SK-N-SH treated with all-trans-retinoic acid at 6 μM for 48 hours (cell line): ENCODE results near the gene ANKRD11.

Experiments used
- ISL1 ChIP-seq: fragments of 250-450 bp; sonication (Bioruptor Pico); IDR thresholded peaks from 2 replicates; pipeline ENCODE4 v2.1.2; 2022; ENCODE audit warnings: mild to moderate bottlenecking, moderate library complexity
- PPARA ChIP-seq: fragments of 250-450 bp; sonication (Bioruptor Pico); IDR thresholded peaks from 2 replicates; pipeline ENCODE4 v1.5.0; 2020; ENCODE audit warnings: mild to moderate bottlenecking, borderline replicate concordance
- TF ChIP-seq, protein P1 (sequence below): fragments of 250-450 bp; sonication (Bioruptor Pico); IDR thresholded peaks from 2 replicates; pipeline ENCODE4 v1.8.0; 2020; ENCODE audit warnings: mild to moderate bottlenecking, moderate library complexity, borderline replicate concordance
- TF ChIP-seq, protein P2 (sequence below): fragments of 250-450 bp; sonication (Bioruptor Pico); IDR thresholded peaks from 2 replicates; pipeline ENCODE4 v1.5.1; 2020; ENCODE audit warnings: low read depth, mild to moderate bottlenecking, moderate library complexity
- TF ChIP-seq, protein P3 (sequence below): fragments of 250-450 bp; sonication (Bioruptor Pico); IDR thresholded peaks from 2 replicates; pipeline ENCODE4 v1.8.0; 2021; ENCODE audit warnings: low read depth, mild to moderate bottlenecking, moderate library complexity, borderline replicate concordance

DNA sequence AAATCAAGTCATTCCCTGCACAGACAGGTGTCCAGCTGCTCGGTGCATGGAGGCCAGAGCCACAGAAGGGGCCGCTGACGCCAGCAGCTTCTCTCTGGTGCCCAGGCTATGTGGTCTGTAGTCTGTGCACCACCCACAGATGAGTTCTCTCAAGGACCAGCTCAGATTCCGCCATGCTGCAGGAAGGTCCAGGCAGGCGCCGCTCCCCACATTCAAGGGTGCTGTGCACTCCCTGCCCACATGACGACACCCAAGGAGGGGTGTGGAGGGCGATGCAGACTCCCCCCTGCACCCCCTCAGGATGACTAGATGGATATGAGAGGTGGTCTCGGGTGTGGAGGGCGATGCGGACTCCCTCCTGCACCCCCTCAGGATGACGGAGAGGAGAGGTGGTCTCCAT is 119.0 kb downstream of the ANKRD11 start:
- TF ChIP-seq ISL1 (CRISPR knock-in tag) (no peak), PPARA (CRISPR knock-in tag) (no peak)
- TF ChIP-seq, protein P1, sequence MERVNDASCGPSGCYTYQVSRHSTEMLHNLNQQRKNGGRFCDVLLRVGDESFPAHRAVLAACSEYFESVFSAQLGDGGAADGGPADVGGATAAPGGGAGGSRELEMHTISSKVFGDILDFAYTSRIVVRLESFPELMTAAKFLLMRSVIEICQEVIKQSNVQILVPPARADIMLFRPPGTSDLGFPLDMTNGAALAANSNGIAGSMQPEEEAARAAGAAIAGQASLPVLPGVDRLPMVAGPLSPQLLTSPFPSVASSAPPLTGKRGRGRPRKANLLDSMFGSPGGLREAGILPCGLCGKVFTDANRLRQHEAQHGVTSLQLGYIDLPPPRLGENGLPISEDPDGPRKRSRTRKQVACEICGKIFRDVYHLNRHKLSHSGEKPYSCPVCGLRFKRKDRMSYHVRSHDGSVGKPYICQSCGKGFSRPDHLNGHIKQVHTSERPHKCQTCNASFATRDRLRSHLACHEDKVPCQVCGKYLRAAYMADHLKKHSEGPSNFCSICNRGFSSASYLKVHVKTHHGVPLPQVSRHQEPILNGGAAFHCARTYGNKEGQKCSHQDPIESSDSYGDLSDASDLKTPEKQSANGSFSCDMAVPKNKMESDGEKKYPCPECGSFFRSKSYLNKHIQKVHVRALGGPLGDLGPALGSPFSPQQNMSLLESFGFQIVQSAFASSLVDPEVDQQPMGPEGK (CRISPR knock-in tag): no peak
- TF ChIP-seq, protein P2, sequence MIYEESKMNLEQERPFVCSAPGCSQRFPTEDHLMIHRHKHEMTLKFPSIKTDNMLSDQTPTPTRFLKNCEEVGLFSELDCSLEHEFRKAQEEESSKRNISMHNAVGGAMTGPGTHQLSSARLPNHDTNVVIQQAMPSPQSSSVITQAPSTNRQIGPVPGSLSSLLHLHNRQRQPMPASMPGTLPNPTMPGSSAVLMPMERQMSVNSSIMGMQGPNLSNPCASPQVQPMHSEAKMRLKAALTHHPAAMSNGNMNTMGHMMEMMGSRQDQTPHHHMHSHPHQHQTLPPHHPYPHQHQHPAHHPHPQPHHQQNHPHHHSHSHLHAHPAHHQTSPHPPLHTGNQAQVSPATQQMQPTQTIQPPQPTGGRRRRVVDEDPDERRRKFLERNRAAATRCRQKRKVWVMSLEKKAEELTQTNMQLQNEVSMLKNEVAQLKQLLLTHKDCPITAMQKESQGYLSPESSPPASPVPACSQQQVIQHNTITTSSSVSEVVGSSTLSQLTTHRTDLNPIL: no peak
- TF ChIP-seq, protein P3, sequence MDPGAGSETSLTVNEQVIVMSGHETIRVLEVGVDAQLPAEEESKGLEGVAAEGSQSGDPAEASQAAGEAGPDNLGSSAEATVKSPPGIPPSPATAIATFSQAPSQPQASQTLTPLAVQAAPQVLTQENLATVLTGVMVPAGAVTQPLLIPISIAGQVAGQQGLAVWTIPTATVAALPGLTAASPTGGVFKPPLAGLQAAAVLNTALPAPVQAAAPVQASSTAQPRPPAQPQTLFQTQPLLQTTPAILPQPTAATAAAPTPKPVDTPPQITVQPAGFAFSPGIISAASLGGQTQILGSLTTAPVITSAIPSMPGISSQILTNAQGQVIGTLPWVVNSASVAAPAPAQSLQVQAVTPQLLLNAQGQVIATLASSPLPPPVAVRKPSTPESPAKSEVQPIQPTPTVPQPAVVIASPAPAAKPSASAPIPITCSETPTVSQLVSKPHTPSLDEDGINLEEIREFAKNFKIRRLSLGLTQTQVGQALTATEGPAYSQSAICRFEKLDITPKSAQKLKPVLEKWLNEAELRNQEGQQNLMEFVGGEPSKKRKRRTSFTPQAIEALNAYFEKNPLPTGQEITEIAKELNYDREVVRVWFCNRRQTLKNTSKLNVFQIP (CRISPR knock-in tag): no peak
